H1 (cell line): ENCODE results near the gene TRIAP1. TPM values are rescaled to one million over a fixed set of nuclear protein-coding genes. Genes with fewer than 3 reads are reported as not detected.

Experiments
- CTCF ChIA-PET: fragments of 300-600 bp; sonication (Branson Sonifier 250); formaldehyde crosslinking; loops from one replicate; lab custom pipeline; 2021; ENCODE audit not compliant: partially characterized antibody; lab: Charles Lee
- POLR2A ChIA-PET: fragments of 300-600 bp; sonication (Branson Sonifier 250); formaldehyde crosslinking; loops from one replicate; lab custom pipeline; 2021; ENCODE audit warnings: inconsistent platforms; ENCODE audit not compliant: partially characterized antibody; lab: Charles Lee
- DNase-seq, 2 experiments: peaks; one replicate each; pipeline versions ENCODE4 v3.0.0 to v3.0.0-alpha.2; 2010 to 2022; ENCODE audit warnings: low spot score in 2 of 2, low read depth in 1 of 2, mixed read lengths in 1 of 2
- FAIRE-seq: peaks from 2 replicates; lab custom pipeline; 2011; peaks lifted over from hg19 to GRCh38; lab: Jason Lieb, UNC
- H2AFZ ChIP-seq: 2 replicates; pipeline ENCODE4 v1.8.1; 2012; ENCODE audit warnings: low read length, inconsistent platforms
- H2AK5ac ChIP-seq: 2 replicates; pipeline ENCODE4 v1.6.1; 2013; ENCODE audit warnings: low read depth, low read length
- H2BK120ac ChIP-seq: replicated peaks from 2 replicates; pipeline ENCODE3; 2013; ENCODE audit warnings: low read depth, low read length, inconsistent platforms
- H2BK12ac ChIP-seq: 2 replicates; pipeline ENCODE4 v1.6.1; 2013; ENCODE audit warnings: low read depth, low read length
- H2BK15ac ChIP-seq: 2 replicates; pipeline ENCODE4 v1.6.1; 2013; ENCODE audit warnings: low read length
- H2BK20ac ChIP-seq: 2 replicates; pipeline ENCODE4 v1.6.1; 2013; ENCODE audit warnings: low read length
- H2BK5ac ChIP-seq: 2 replicates; pipeline ENCODE4 v1.6.1; 2013; ENCODE audit warnings: low read depth, low read length
- H3K14ac ChIP-seq: 2 replicates; pipeline ENCODE4 v1.6.1; 2013; ENCODE audit warnings: inconsistent platforms; ENCODE audit not compliant: insufficient read length
- H3K18ac ChIP-seq: 2 replicates; pipeline ENCODE4 v1.6.1; 2013; ENCODE audit warnings: low read length; ENCODE audit errors: extremely low read depth
- H3K23ac ChIP-seq: 2 replicates; pipeline ENCODE4 v1.6.1; 2013; ENCODE audit warnings: inconsistent platforms; ENCODE audit not compliant: insufficient read length
- H3K23me2 ChIP-seq: 2 replicates; pipeline ENCODE4 v1.6.1; 2013; ENCODE audit warnings: low read depth, low read length
- H3K27ac ChIP-seq: 2 replicates; pipeline ENCODE4 v1.6.1; 2011; ENCODE audit warnings: low read depth, low read length, inconsistent platforms
- H3K27me3 ChIP-seq, 4 experiments: replicated peaks in 1 of 4; 1 replicate in 1 of 4; 2 replicates in 3 of 4; pipeline versions ENCODE4 v1.6.1 to v1.8.1; 2011 to 2013; ENCODE audit warnings: low read length in 3 of 4, mild to moderate bottlenecking in 3 of 4, inconsistent platforms in 2 of 4, mixed read lengths in 2 of 4, moderate library complexity in 1 of 4; ENCODE audit not compliant: control insufficient read depth in 3 of 4, insufficient read depth in 3 of 4; ENCODE audit errors: extremely low read depth in 1 of 4
- H3K36me3 ChIP-seq, 4 experiments: 2 replicates each; pipeline versions ENCODE4 v1.6.1 to v1.8.1; 2011 to 2013; ENCODE audit warnings: mild to moderate bottlenecking in 4 of 4, low read length in 3 of 4, moderate library complexity in 2 of 4, control low read depth in 1 of 4, inconsistent platforms in 1 of 4; ENCODE audit not compliant: insufficient read depth in 4 of 4, control insufficient read depth in 2 of 4
- H3K4ac ChIP-seq: replicated peaks from 2 replicates; pipeline ENCODE3; 2013; ENCODE audit warnings: low read length, low read depth, mixed read lengths, inconsistent platforms; ENCODE audit not compliant: insufficient read length
- H3K4me1 ChIP-seq, 4 experiments: replicated peaks in 1 of 4; 1 replicate in 1 of 4; 2 replicates in 3 of 4; pipeline versions ENCODE4 v1.6.1 to v1.8.1; 2011 to 2013; ENCODE audit warnings: low read length in 3 of 4, inconsistent platforms in 2 of 4, mixed read lengths in 1 of 4; ENCODE audit not compliant: insufficient read depth in 4 of 4, control insufficient read depth in 3 of 4
- H3K4me2 ChIP-seq, 2 experiments: 2 replicates each; pipeline versions ENCODE4 v1.6.1 to v1.8.1; 2011 to 2013; ENCODE audit warnings: low read depth in 2 of 2, low read length in 2 of 2, control low read depth in 1 of 2, inconsistent platforms in 1 of 2, mild to moderate bottlenecking in 1 of 2; ENCODE audit not compliant: insufficient read depth in 1 of 2
- H3K4me3 ChIP-seq, 4 experiments: fragments of 200-600, 300-600 bp in 1 of 4; sonication (generic), shearing (Covaris generic), sonication (Bioruptor Twin) in 1 of 4; 2 replicates each; pipeline versions ENCODE4 v1.5.1 to v1.8.1; 2011 to 2016; ENCODE audit warnings: low read length in 4 of 4, low read depth in 3 of 4, control low read depth in 2 of 4, inconsistent platforms in 2 of 4, mild to moderate bottlenecking in 2 of 4, mixed read lengths in 1 of 4, moderate library complexity in 1 of 4; ENCODE audit not compliant: insufficient read depth in 2 of 4; ENCODE audit errors: extremely low read depth in 1 of 4
- H3K56ac ChIP-seq: replicated peaks from 2 replicates; pipeline ENCODE3; 2013; ENCODE audit warnings: low read depth, mild to moderate bottlenecking, mixed read lengths, low read length, inconsistent platforms; ENCODE audit not compliant: insufficient read length
- H3K79me1 ChIP-seq: 2 replicates; pipeline ENCODE4 v1.6.1; 2013; ENCODE audit warnings: low read depth, low read length, control low read depth
- H3K79me2 ChIP-seq, 2 experiments: 2 replicates each; pipeline versions ENCODE4 v1.6.1 to v1.8.1; 2012 to 2013; ENCODE audit warnings: low read length in 2 of 2, mild to moderate bottlenecking in 2 of 2, inconsistent platforms in 1 of 2; ENCODE audit not compliant: insufficient read depth in 2 of 2, control insufficient read depth in 1 of 2
- H3K9ac ChIP-seq, 4 experiments: replicated peaks in 1 of 4; 1 replicate in 1 of 4; 2 replicates in 3 of 4; pipeline versions ENCODE4 v1.6.1 to v1.8.1; 2011 to 2013; ENCODE audit warnings: low read depth in 3 of 4, low read length in 3 of 4, control low read depth in 2 of 4, mild to moderate bottlenecking in 2 of 4, moderate library complexity in 2 of 4, inconsistent platforms in 1 of 4; ENCODE audit errors: extremely low read depth in 1 of 4
- H3K9me3 ChIP-seq, 2 experiments: 2 replicates each; pipeline versions ENCODE4 v1.6.1 to v1.8.1; 2012 to 2013; ENCODE audit warnings: mild to moderate bottlenecking in 2 of 2, moderate library complexity in 2 of 2, control low read depth in 1 of 2, inconsistent platforms in 1 of 2, low read depth in 1 of 2, low read length in 1 of 2, mixed read lengths in 1 of 2; ENCODE audit not compliant: insufficient read depth in 2 of 2
- H4K20me1 ChIP-seq, 2 experiments: replicated peaks in 1 of 2; 2 replicates each; pipeline versions ENCODE3 to v1.8.1; 2011 to 2013; ENCODE audit warnings: inconsistent platforms in 2 of 2, low read length in 2 of 2, mild to moderate bottlenecking in 1 of 2; ENCODE audit not compliant: insufficient read depth in 2 of 2, control insufficient read depth in 1 of 2
- H4K5ac ChIP-seq: 2 replicates; pipeline ENCODE4 v1.6.1; 2013; ENCODE audit warnings: low read length, low read depth, mixed read lengths, inconsistent platforms; ENCODE audit not compliant: insufficient read length
- H4K8ac ChIP-seq: 2 replicates; pipeline ENCODE4 v1.8.0; 2013; ENCODE audit warnings: mild to moderate bottlenecking, moderate library complexity, low read length, inconsistent platforms; ENCODE audit not compliant: insufficient read depth; ENCODE audit errors: extremely low read depth
- H4K91ac ChIP-seq: replicated peaks from 2 replicates; pipeline ENCODE3; 2013; ENCODE audit warnings: low read length, mixed read lengths, inconsistent platforms; ENCODE audit not compliant: insufficient read length
- CREB1 ChIP-seq: IDR thresholded peaks from 2 replicates; pipeline ENCODE4 v1.6.1; 2012; ENCODE audit warnings: inconsistent platforms
- CTCF ChIP-seq, 3 experiments: IDR thresholded peaks; 1 replicate in 2 of 3; 2 replicates in 1 of 3; pipeline versions ENCODE4 v1.5.1 to v1.6.1; 2011; ENCODE audit warnings: low read length in 3 of 3, mild to moderate bottlenecking in 3 of 3, inconsistent platforms in 2 of 3, low read depth in 1 of 3, moderate library complexity in 1 of 3; ENCODE audit not compliant: insufficient read depth in 1 of 3; ENCODE audit errors: control extremely low read depth in 1 of 3
- EP300 ChIP-seq, 2 experiments: IDR thresholded peaks; 1 replicate in 1 of 2; 2 replicates in 1 of 2; pipeline ENCODE4 v1.6.1; 2011 to 2012; ENCODE audit warnings: low read depth in 2 of 2, low read length in 2 of 2, mild to moderate bottlenecking in 2 of 2, borderline replicate concordance in 1 of 2, inconsistent platforms in 1 of 2, moderate library complexity in 1 of 2
- HDAC2 ChIP-seq, 2 experiments: fragments of 300-600 bp in 1 of 2; sonication (generic) in 1 of 2; IDR thresholded peaks; 2 replicates each; pipeline ENCODE4 v1.6.1; 2011 to 2012; ENCODE audit warnings: low read depth in 2 of 2, low read length in 2 of 2, mild to moderate bottlenecking in 2 of 2, moderate library complexity in 2 of 2, borderline replicate concordance in 1 of 2, inconsistent platforms in 1 of 2
- HDAC6 ChIP-seq: IDR thresholded peaks from one replicate; pipeline ENCODE4 v1.7.1; 2012; ENCODE audit warnings: low read depth, mild to moderate bottlenecking, inconsistent platforms, low read length, moderate library complexity
- KDM4A ChIP-seq: IDR thresholded peaks from one replicate; pipeline ENCODE4 v1.7.1; 2012; ENCODE audit warnings: low read depth, mild to moderate bottlenecking, moderate library complexity, low read length, inconsistent platforms; ENCODE audit not compliant: severe bottlenecking
- NRF1 ChIP-seq: IDR thresholded peaks from 2 replicates; pipeline ENCODE4 v1.6.1; 2011; ENCODE audit warnings: mild to moderate bottlenecking, low read depth, low read length, improper control_type of control experiment
- POLR2A ChIP-seq, 2 experiments: IDR thresholded peaks; 1 replicate in 1 of 2; 2 replicates in 1 of 2; pipeline ENCODE4 v1.6.1; 2011; ENCODE audit warnings: low read depth in 2 of 2, low read length in 2 of 2, mild to moderate bottlenecking in 2 of 2; ENCODE audit errors: control extremely low read depth in 1 of 2
- SIRT6 ChIP-seq: IDR thresholded peaks from one replicate; pipeline ENCODE4 v1.7.1; 2012; ENCODE audit warnings: low read length, inconsistent platforms
- SP2 ChIP-seq: IDR thresholded peaks from 2 replicates; pipeline ENCODE4 v1.6.1; 2012; ENCODE audit warnings: mild to moderate bottlenecking, low read length, inconsistent platforms
- WGBS, 2 experiments: shearing (Covaris generic) in 1 of 2; methylation state at CpG; one replicate each; pipeline versions ENCODE4 v1.1.6 to v1.1.7; 2013 to 2015; ENCODE audit warnings: low lambda C conversion rate in 2 of 2, mixed read lengths in 2 of 2, inconsistent platforms in 1 of 2, low coverage in 1 of 2, missing lambda C conversion rate in 1 of 2; ENCODE audit not compliant: insufficient replicate concordance in 2 of 2, insufficient coverage in 1 of 2, insufficient read length in 1 of 2; ENCODE audit errors: extremely low coverage in 1 of 2, missing lambda C conversion rate in 1 of 2; 5-methylcytosine and 5-hydroxymethylcytosine counted together
- polyA plus RNA-seq, 7 experiments: library from polyadenylated mRNA; depleted of rRNA in 3 of 7; stranded (reverse) in 5 of 7; unstranded in 2 of 7; fragments of >200 nt in 5 of 7; fragments of 200-250 nt in 2 of 7; gene quantifications; 1 replicate in 5 of 7; 2 replicates in 1 of 7; 4 replicates in 1 of 7; pipeline versions ENCODE4 v1.2.1 to v1.2.3, GENCODE V29; 2011 to 2013; ENCODE audit warnings: missing spikeins in 2 of 7, mixed read lengths in 2 of 7
- total RNA-seq: library from RNA; stranded (reverse); fragmentation: NEBNext Ultra II Directional; extraction: Animal tissue kit (Norgen Biotek cat#: 25700); gene quantifications from 2 replicates; pipeline ENCODE4 v1.2.1, GENCODE V29; 2021

Gene TRIAP1
- total and polyA plus RNA-seq, 2 of the 8 experiments (the other 6 are each of a cell fraction or from before 2014, with no cell fraction given): 42.0 to 63.4 TPM

- H3K27me3 ChIP-seq: no peaks in the 10 kb centered on the region
- H3K79me2 ChIP-seq: peaks cover 9 to 38% of the 10 kb centered on the region in 2 experiments; a peak in 3 of 4 replicates
- no peak overlapping the region for H2BK5ac ChIP-seq
- H3K4me1 ChIP-seq: peaks cover 0 to 2% (median under 1%) of the 10 kb centered on the region in 4 experiments; a peak in 1 of 7 replicates
- no peak overlapping the region for H4K8ac ChIP-seq
- no peak overlapping the region for H3K4ac ChIP-seq
- H2BK12ac ChIP-seq: no peak overlapping the region
- H3K9ac ChIP-seq: peak overlapping the region in 1 of 4 experiments; percentile 8; a peak in 1 of 7 replicates
- no peak overlapping the region for H2AK5ac ChIP-seq
- H2AFZ ChIP-seq: no peak overlapping the region
- H4K5ac ChIP-seq: no peak overlapping the region
- peaks cover 7 to 32% (median 18%) of the 10 kb centered on the region in 4 experiments; a peak in 7 of 8 replicates for H3K36me3 ChIP-seq
- no peak overlapping the region for H3K56ac ChIP-seq
- ChIA-PET POLR2A (interaction anchor here (0.7 to 1.8 kb wide), 9 partner anchors 13 to 244 kb away, joined by 3 to 7 read pairs (median 3); no protein-coding TSS in a partner anchor), CTCF (interaction anchor here (0.7 to 13.9 kb wide), 22 partner anchors 10 to 213 kb away, joined by 3 to 310 read pairs (median 4); no protein-coding TSS in a partner anchor)
- H3K4me3 ChIP-seq: peak overlapping the region in 1 of 4 experiments; percentile 37; a peak in 2 of 8 replicates
- H3K4me2 ChIP-seq: peak overlapping the region in 1 of 2 experiments; percentile 48
- no peak overlapping the region for H2BK15ac ChIP-seq
- FAIRE-seq: no peak
- H3K23me2 ChIP-seq: peaks cover 2% of the 10 kb centered on the region; the same call in 1 of the 2 replicates
- H3K14ac ChIP-seq: no peak overlapping the region
- H3K23ac ChIP-seq: no peak overlapping the region
- no peak overlapping the region for H3K18ac ChIP-seq
- no peak overlapping the region for H2BK20ac ChIP-seq
- H3K9me3 ChIP-seq: no peaks in the 10 kb centered on the region
- no peaks in the 10 kb centered on the region for H3K79me1 ChIP-seq
- H3K27ac ChIP-seq: no peak overlapping the region
- WGBS, 2 experiments: 49% methylated on average over 5 of the region's 6 CpGs; no CpG with 5 or more reads in 1 of the 2 experiments
- no peak overlapping the region for H4K91ac ChIP-seq
- H4K20me1 ChIP-seq: peaks cover 3 to 10% of the 10 kb centered on the region in 2 experiments
- no peak overlapping the region for H2BK120ac ChIP-seq
- peak in 1 of 2 experiments; percentile 70 for DNase-seq
- TF ChIP-seq SIRT6 (no peak), HDAC2 (IDR thresholded peaks at IDR 0.05; ENCODE audit: borderline replicate concordance in 1 of 2, low read depth in 2 of 2, low read length in 2 of 2) (no peak), CTCF (IDR thresholded peaks at IDR 0.05; ENCODE audit: control extremely low read depth in 1 of 3, insufficient read depth in 1 of 3, low read depth in 1 of 3, low read length in 3 of 3) (peak; percentile 56 to 87 (median 75)), HDAC6 (no peak), CREB1 (no peak), POLR2A (IDR thresholded peaks at IDR 0.05; ENCODE audit: control extremely low read depth in 1 of 2, low read depth in 2 of 2, low read length in 2 of 2) (no peak), NRF1 (no peak), EP300 (IDR thresholded peaks at IDR 0.05; ENCODE audit: borderline replicate concordance in 1 of 2, low read depth in 2 of 2, low read length in 2 of 2) (no peak), KDM4A (no peak), SP2 (no peak)
Observed at GRCh38 chr12:120439646-120440247, 6.4 kb downstream of the TRIAP1 start.
